ENCODE data around the gene ETS1. TPM values are rescaled to one million over a fixed set of nuclear protein-coding genes. Genes with fewer than 3 reads are reported as not detected.
A peak's percentile ranks its signal among the peaks of the same experiment; 100 is the strongest.

ETS1 gene
- total RNA-seq, 1 donor, result 95.0 TPM

DNA sequence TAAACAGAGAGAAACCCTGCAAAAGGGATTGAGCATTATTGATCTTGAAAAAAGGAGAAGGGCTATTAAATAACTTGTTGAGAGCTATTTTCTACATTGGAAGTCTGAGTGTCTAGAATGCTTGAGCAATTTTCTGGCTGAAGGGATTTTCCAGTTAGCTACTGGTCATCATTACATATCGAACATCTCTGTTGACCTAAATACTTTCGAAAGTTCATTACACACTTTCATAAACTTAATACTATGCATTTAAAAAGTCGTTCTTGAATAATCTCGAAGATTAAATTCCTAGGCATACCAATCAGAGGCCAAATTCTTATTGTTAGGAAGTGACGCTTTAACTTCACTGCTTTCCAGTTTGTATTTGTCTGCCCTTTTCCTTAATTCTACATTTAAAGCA is 13.7 kb downstream of the ETS1 start:
- H3K4me3 ChIP-seq (ENCODE audit: low read depth, low read length), result no peak overlapping the region
- DNase-seq (ENCODE audit: low read depth), result no peak
- TF ChIP-seq CTCF (IDR thresholded peaks at IDR 0.05; ENCODE audit: insufficient read depth, low read depth, low read length), result no peak

GRCh38 chr11:128572965-128573364 is 14.4 kb downstream of the ETS1 start:
- H3K4me3 ChIP-seq (ENCODE audit: low read depth, low read length), result no peak overlapping the region
- no peak for DNase-seq (ENCODE audit: low read depth)
- TF ChIP-seq CTCF (IDR thresholded peaks at IDR 0.05; ENCODE audit: insufficient read depth, low read depth, low read length), result no peak

DNA sequence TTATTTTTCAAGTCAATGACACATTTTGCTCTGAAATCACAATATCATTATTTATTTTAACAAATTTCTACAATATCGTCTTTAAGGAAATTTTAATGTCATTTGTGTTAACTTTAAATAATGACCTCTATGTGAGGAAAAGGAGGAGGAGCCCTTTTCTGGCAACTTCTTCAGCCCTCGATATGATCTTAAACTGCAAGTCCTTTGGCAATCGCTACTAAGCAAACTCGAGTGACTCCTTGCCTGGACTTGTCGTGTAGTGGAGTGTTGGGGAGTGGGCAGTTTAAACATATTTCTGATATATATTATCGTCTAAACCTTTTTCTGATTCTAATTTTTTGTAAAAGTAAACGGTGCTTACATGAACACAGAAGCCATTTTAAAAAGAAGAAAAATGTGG is 16.7 kb downstream of the ETS1 start:
- no peak for TF ChIP-seq CTCF (IDR thresholded peaks at IDR 0.05; ENCODE audit: insufficient read depth, low read depth, low read length)
- no peak for DNase-seq (ENCODE audit: low read depth)
- no peak overlapping the region for H3K4me3 ChIP-seq (ENCODE audit: low read depth, low read length)

- DNase-seq (ENCODE audit: low read depth), result no peak
- TF ChIP-seq CTCF (IDR thresholded peaks at IDR 0.05; ENCODE audit: insufficient read depth, low read depth, low read length), result no peak
- H3K4me3 ChIP-seq (ENCODE audit: low read depth, low read length), result no peak overlapping the region
Observed at GRCh38 chr11:128569291-128569690, 18.1 kb downstream of the ETS1 start.

GRCh38 chr11:128568166-128568778 is 19.1 kb downstream of the ETS1 start:
- no peak overlapping the region for H3K4me3 ChIP-seq (ENCODE audit: low read depth, low read length)
- TF ChIP-seq CTCF (IDR thresholded peaks at IDR 0.05; ENCODE audit: insufficient read depth, low read depth, low read length), result no peak
- no peak for DNase-seq (ENCODE audit: low read depth)

DNA sequence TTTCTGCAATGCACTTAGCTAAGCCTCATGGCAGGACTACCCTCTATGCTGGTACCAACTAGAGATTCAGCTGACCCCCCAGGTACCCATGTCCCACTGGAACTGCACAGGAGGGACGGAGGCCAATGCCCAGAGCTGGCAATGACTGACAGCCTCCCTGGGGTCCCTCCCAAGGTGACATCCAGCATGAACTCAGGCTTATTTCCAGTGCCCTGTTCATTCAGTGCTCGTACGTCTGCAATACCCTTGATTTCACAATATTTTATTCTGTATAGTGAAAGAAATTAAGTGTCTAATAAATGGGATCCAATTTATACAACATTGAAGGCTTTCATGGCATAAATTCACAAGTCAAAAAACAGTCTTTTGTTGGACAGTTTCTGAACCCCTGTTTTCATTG is 20.2 kb downstream of the ETS1 start:
- TF ChIP-seq CTCF (IDR thresholded peaks at IDR 0.05; ENCODE audit: insufficient read depth, low read depth, low read length), result no peak
- DNase-seq (ENCODE audit: low read depth), result no peak
- no peak overlapping the region for H3K4me3 ChIP-seq (ENCODE audit: low read depth, low read length)

GRCh38 chr11:128565881-128566280 is 21.5 kb downstream of the ETS1 start:
- TF ChIP-seq CTCF (IDR thresholded peaks at IDR 0.05; ENCODE audit: insufficient read depth, low read depth, low read length), result no peak
- DNase-seq (ENCODE audit: low read depth), result peak; percentile 60
- H3K4me3 ChIP-seq (ENCODE audit: low read depth, low read length), result no peak overlapping the region

All from fibroblast of villous mesenchyme (primary cell).